B cell (primary cell): ENCODE data around the gene SAT2. TPM values are rescaled to one million over a fixed set of nuclear protein-coding genes. Genes with fewer than 3 reads are reported as not detected.

Experiments
- ATAC-seq: fragments of 200-7000 bp; cut with Tn5 transposase; one replicate; pipeline ENCODE4 v1.10.0; 2021; ENCODE audit warnings: low read depth, mild to moderate bottlenecking, moderate number of reproducible peaks, moderate library complexity
- CTCF ChIA-PET: fragments of 350-600 bp; sonication (Branson Sonifier 250); formaldehyde crosslinking; loops from one replicate; lab custom pipeline; 2021; ENCODE audit warnings: antibody characterized with exemption, inconsistent platforms; lab: Charles Lee
- POLR2A ChIA-PET: fragments of 350-600 bp; sonication (Branson Sonifier 250); formaldehyde crosslinking; loops from one replicate; lab custom pipeline; 2021; ENCODE audit warnings: antibody characterized with exemption; lab: Charles Lee
- DNase-seq: peaks from one replicate; pipeline ENCODE4 v3.0.0; 2013
- H2AFZ ChIP-seq: 2 replicates; pipeline ENCODE4 v1.6.1; 2012; ENCODE audit warnings: mild to moderate bottlenecking, low read depth, low read length; ENCODE audit not compliant: insufficient read depth, poor library complexity, severe bottlenecking
- H3K27ac ChIP-seq, 2 donors: 1 replicate in 1 of 2; 2 replicates in 1 of 2; pipeline ENCODE4 v1.5.1; 2012 to 2013; ENCODE audit warnings: low read length in 2 of 2, mild to moderate bottlenecking in 2 of 2, moderate library complexity in 1 of 2
- H3K27me3 ChIP-seq, 4 experiments: fragments of 200-600 bp in 1 of 4; sonication (generic) in 1 of 4; replicated peaks in 1 of 4; 1 replicate in 2 of 4; 2 replicates in 2 of 4; pipeline versions ENCODE4 v1.6.1 to v1.7.0; 2013 to 2016; ENCODE audit warnings: low read length in 3 of 4, mild to moderate bottlenecking in 2 of 4, mixed read lengths in 1 of 4, moderate library complexity in 1 of 4; ENCODE audit not compliant: insufficient read depth in 4 of 4, control insufficient read depth in 3 of 4; ENCODE audit errors: control extremely low read depth in 1 of 4
- H3K36me3 ChIP-seq, 2 experiments: replicated peaks in 1 of 2; 1 replicate in 1 of 2; 2 replicates in 1 of 2; pipeline versions ENCODE4 v1.6.1 to v1.7.1; 2013; ENCODE audit warnings: low read length in 1 of 2; ENCODE audit not compliant: insufficient read depth in 2 of 2, control insufficient read depth in 1 of 2; ENCODE audit errors: control extremely low read depth in 1 of 2, extremely low read depth in 1 of 2
- H3K4me1 ChIP-seq, 2 donors: fragments of 200-600 bp in 1 of 2; sonication (generic) in 1 of 2; 1 replicate in 1 of 2; 2 replicates in 1 of 2; pipeline versions ENCODE4 v1.5.1 to v1.6.1; 2013 to 2017; ENCODE audit warnings: low read length in 2 of 2; ENCODE audit not compliant: control insufficient read depth in 2 of 2, insufficient read depth in 2 of 2
- H3K4me2 ChIP-seq: replicated peaks from 2 replicates; pipeline ENCODE3; 2012; ENCODE audit warnings: mild to moderate bottlenecking, low read depth, low read length; ENCODE audit not compliant: poor library complexity, severe bottlenecking
- H3K4me3 ChIP-seq, 5 experiments: fragments of 200-600 bp in 1 of 5; sonication (generic) in 1 of 5; 1 replicate in 3 of 5; 2 replicates in 2 of 5; pipeline versions ENCODE4 v1.5.1 to v1.7.0; 2011 to 2016; ENCODE audit warnings: low read length in 4 of 5, mild to moderate bottlenecking in 4 of 5, low read depth in 2 of 5, control low read depth in 1 of 5, moderate library complexity in 1 of 5; ENCODE audit not compliant: insufficient read depth in 1 of 5; ENCODE audit errors: control extremely low read depth in 1 of 5, extremely low read depth in 1 of 5
- H3K79me2 ChIP-seq: fragments of 200-600 bp; sonication (generic); one replicate; pipeline ENCODE4 v1.6.0; 2016; ENCODE audit warnings: low read length; ENCODE audit not compliant: control insufficient read depth, insufficient read depth
- H3K9ac ChIP-seq: fragments of 200-600 bp; sonication (generic); 2 replicates; pipeline ENCODE4 v1.6.1; 2017; ENCODE audit warnings: mild to moderate bottlenecking, low read length, moderate library complexity
- H3K9me3 ChIP-seq, 3 donors: one replicate each; pipeline versions ENCODE4 v1.6.1 to v1.7.1; 2013; ENCODE audit warnings: low read length in 2 of 3; ENCODE audit not compliant: control insufficient read depth in 2 of 3, insufficient read depth in 1 of 3; ENCODE audit errors: control extremely low read depth in 1 of 3
- H4K20me1 ChIP-seq: 2 replicates; pipeline ENCODE4 v1.6.0; 2012; ENCODE audit warnings: mild to moderate bottlenecking, low read length; ENCODE audit not compliant: insufficient read depth, control insufficient read depth, poor library complexity, severe bottlenecking
- H3K27ac Mint-ChIP-seq: one replicate; pipeline ENCODE4 v1.8.0; 2021; ENCODE audit warnings: mixed read lengths
- H3K27me3 Mint-ChIP-seq: one replicate; pipeline ENCODE4 v1.8.0; 2021; ENCODE audit warnings: mixed read lengths
- H3K4me1 Mint-ChIP-seq: one replicate; pipeline ENCODE4 v1.8.0; 2021; ENCODE audit warnings: mixed read lengths
- H3K4me3 Mint-ChIP-seq: one replicate; pipeline ENCODE4 v1.8.0; 2021; ENCODE audit warnings: mixed read lengths
- H3K9me3 Mint-ChIP-seq: one replicate; pipeline ENCODE4 v1.8.0; 2022; ENCODE audit warnings: mixed read lengths; ENCODE audit not compliant: insufficient read depth
- CTCF ChIP-seq: fragments of 200-600 bp; IDR thresholded peaks from one replicate; pipeline ENCODE4 v1.8.0; 2022; ENCODE audit warnings: antibody characterized with exemption, mild to moderate bottlenecking
- EZH2 ChIP-seq: IDR thresholded peaks from 2 replicates; pipeline ENCODE4 v1.6.1; 2012; ENCODE audit warnings: borderline replicate concordance, low read depth, mild to moderate bottlenecking, moderate library complexity, low read length; ENCODE audit not compliant: insufficient read depth, poor library complexity, severe bottlenecking
- WGBS: methylation state at CpG from one replicate; pipeline ENCODE4 v1.1.5; 2013; ENCODE audit warnings: missing lambda C conversion rate; ENCODE audit not compliant: insufficient coverage; 5-methylcytosine and 5-hydroxymethylcytosine counted together
- intact Hi-C: fragments of 100-400 bp; cut with micrococcal nuclease; formaldehyde crosslinking; loops from one replicate; pipeline ENCODE4 v1.10.0; 2022
- polyA plus RNA-seq: library from polyadenylated mRNA; depleted of rRNA; stranded (reverse); fragments of >200 nt; gene quantifications from 2 replicates; pipeline ENCODE4 v1.2.3, GENCODE V29; 2012
- total RNA-seq, 2 donors: library from RNA; stranded (reverse); fragments of 120-200 nt in 1 of 2; gene quantifications; 1 replicate in 1 of 2; 2 replicates in 1 of 2; pipeline versions ENCODE4 v1.2.3 to v1.2.4, GENCODE V29; 2013 to 2022

The SAT2 gene
- total and polyA plus RNA-seq, 2 donors (not counting 1 experiment from before 2014, with no cell fraction given): 33.8 to 68.8 TPM

DNA sequence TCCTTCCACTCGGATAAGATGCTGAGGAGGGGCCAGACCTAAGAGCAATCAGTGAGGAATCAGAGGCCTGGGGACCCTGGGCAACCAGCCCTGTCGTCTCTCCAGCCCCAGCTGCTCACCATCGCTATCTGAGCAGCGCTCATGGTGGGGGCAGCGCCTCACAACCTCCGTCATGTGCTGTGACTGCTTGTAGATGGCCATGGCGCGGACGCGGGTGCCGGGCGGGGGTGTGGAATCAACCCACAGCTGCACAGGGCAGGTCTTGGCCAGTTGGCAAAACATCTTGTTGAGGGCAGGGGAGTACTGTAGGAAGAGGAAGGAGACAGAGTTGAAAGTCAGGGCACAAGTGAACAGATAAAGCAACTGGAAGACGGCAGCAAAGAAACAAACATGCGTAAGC lies 47.3 kb upstream of the SAT2 start:
- Histone ChIP-seq H3K36me3 (peaks cover 13 to 55% of the 10 kb centered on the region in 2 experiments), H4K20me1 (peaks cover 47% of the 10 kb centered on the region), H3K27me3 (no peaks in the 10 kb centered on the region), H3K4me2 (no peak overlapping the region), H3K9ac (no peak overlapping the region), H3K4me1 (no peaks in the 10 kb centered on the region), H3K4me3 (no peak overlapping the region), H3K9me3 (peaks cover 3 to 9% (median 8%) of the 10 kb centered on the region in 3 donors), H2AFZ (no peak overlapping the region), H3K27ac (no peak overlapping the region), H3K79me2 (peaks cover 38% of the 10 kb centered on the region)
- ATAC-seq: no peak
- no peaks in the 10 kb centered on the region for H3K27me3 Mint-ChIP-seq
- DNase-seq: no peak
- no peak overlapping the region for H3K4me3 Mint-ChIP-seq
- POLR2A ChIA-PET: interaction anchor here (0.7 to 1.1 kb wide), 2 partner anchors 11 kb away, joined by 4 to 8 read pairs; no protein-coding TSS in a partner anchor
- no peaks in the 10 kb centered on the region for H3K9me3 Mint-ChIP-seq
- no peak for TF ChIP-seq EZH2
- TF ChIP-seq CTCF: no peak
- peaks cover 5% of the 10 kb centered on the region for H3K4me1 Mint-ChIP-seq
- no peak overlapping the region for H3K27ac Mint-ChIP-seq
- CTCF ChIA-PET: interaction anchor here (0.8 to 1.7 kb wide), 3 partner anchors 12 to 319 kb away, joined by 3 to 5 read pairs (median 3); partner anchors contain the start of gene TP53
- 97% methylated on average over 11 of the region's 14 CpGs for WGBS
- intact Hi-C loops: no loop called here

DNA sequence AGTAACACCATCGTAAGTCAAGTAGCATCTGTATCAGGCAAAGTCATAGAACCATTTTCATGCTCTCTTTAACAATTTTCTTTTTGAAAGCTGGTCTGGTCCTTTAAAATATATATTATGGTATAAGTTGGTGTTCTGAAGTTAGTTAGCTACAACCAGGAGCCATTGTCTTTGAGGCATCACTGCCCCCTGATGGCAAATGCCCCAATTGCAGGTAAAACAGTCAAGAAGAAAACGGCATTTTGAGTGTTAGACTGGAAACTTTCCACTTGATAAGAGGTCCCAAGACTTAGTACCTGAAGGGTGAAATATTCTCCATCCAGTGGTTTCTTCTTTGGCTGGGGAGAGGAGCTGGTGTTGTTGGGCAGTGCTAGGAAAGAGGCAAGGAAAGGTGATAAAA lies 45.6 kb upstream of the SAT2 start:
- DNase-seq: no peak
- 90% methylated on average over 1 of the region's 2 CpGs for WGBS
- H3K79me2 ChIP-seq: peaks cover 22% of the 10 kb centered on the region

More for the DNA sequence above, 45.6 kb upstream of the SAT2 start:
- H3K36me3 ChIP-seq: peaks cover 13 to 72% of the 10 kb centered on the region in 2 experiments
- peaks cover 3 to 9% (median 8%) of the 10 kb centered on the region in 3 donors for H3K9me3 ChIP-seq
- intact Hi-C loops: no loop called here
- TF ChIP-seq EZH2 (no peak), CTCF (peak; percentile 44)
- H3K4me1 ChIP-seq: no peaks in the 10 kb centered on the region
- H3K27ac ChIP-seq: no peak overlapping the region
- Mint-ChIP-seq H3K27ac (no peak overlapping the region), H3K27me3 (no peaks in the 10 kb centered on the region), H3K4me3 (no peak overlapping the region), H3K4me1 (peaks cover 4% of the 10 kb centered on the region), H3K9me3 (no peaks in the 10 kb centered on the region)
- H3K27me3 ChIP-seq: no peaks in the 10 kb centered on the region
- ATAC-seq: no peak
- H4K20me1 ChIP-seq: peaks cover 31% of the 10 kb centered on the region
- H2AFZ ChIP-seq: no peak overlapping the region
- H3K4me3 ChIP-seq: no peak overlapping the region
- H3K9ac ChIP-seq: no peak overlapping the region
- ChIA-PET POLR2A (no interaction called here), CTCF (interaction anchor here (0.6 to 1.3 kb wide), 6 partner anchors 13 to 235 kb away, joined by 3 read pairs; partner anchors contain the start of gene SAT2)
- no peak overlapping the region for H3K4me2 ChIP-seq
